ENCODE measurements around the gene DNAJB4.
A peak's percentile ranks its signal among the peaks of the same experiment; 100 is the strongest.

DNAJB4 gene

GRCh38 chr1:77975386-77975785 lies 29.4 kb upstream of the DNAJB4 start:
- peaks cover 35% of the 10 kb centered on the region for H3K36me3 ChIP-seq (replicated peaks; ENCODE audit: low read depth, low read length)

GRCh38 chr1:77975907-77976306 lies 28.8 kb upstream of the DNAJB4 start:
- Histone ChIP-seq H3K27ac (ENCODE audit: low read length) (no peak overlapping the region), H3K9ac (ENCODE audit: low read length) (peak overlapping the region; percentile 28; the same call in 1 of the 2 replicates), H3K27me3 (ENCODE audit: low read depth, low read length) (no peaks in the 10 kb centered on the region), H3K79me2 (ENCODE audit: low read length) (peaks cover 97% of the 10 kb centered on the region), H3K4me1 (ENCODE audit: low read length) (peaks cover 31% of the 10 kb centered on the region), H2AFZ (ENCODE audit: low read depth, low read length) (no peak overlapping the region), H3K4me2 (ENCODE audit: low read length) (peak overlapping the region; percentile 64), H4K20me1 (ENCODE audit: insufficient read depth, low read length) (peaks cover 70% of the 10 kb centered on the region), H3K4me3 (ENCODE audit: low read length) (peak overlapping the region; percentile 90), H3K9me3 (ENCODE audit: insufficient read depth, low read length) (no peaks in the 10 kb centered on the region), H3K36me3 (replicated peaks; ENCODE audit: low read depth, low read length) (peaks cover 35% of the 10 kb centered on the region)
- TF ChIP-seq EZH2phosphoT487 (IDR thresholded peaks at IDR 0.05; ENCODE audit: low read depth) (no peak), CTCF (IDR thresholded peaks at IDR 0.05; ENCODE audit: low read depth, low read length) (no peak)

More at GRCh38 chr1:77975386-77975785, 29.4 kb upstream of the DNAJB4 start:
- TF ChIP-seq EZH2phosphoT487 (IDR thresholded peaks at IDR 0.05; ENCODE audit: low read depth) (no peak), CTCF (IDR thresholded peaks at IDR 0.05; ENCODE audit: low read depth, low read length) (no peak)
- Histone ChIP-seq H3K79me2 (ENCODE audit: low read length) (peaks cover 97% of the 10 kb centered on the region), H4K20me1 (ENCODE audit: insufficient read depth, low read length) (peaks cover 75% of the 10 kb centered on the region), H3K9ac (ENCODE audit: low read length) (no peak overlapping the region), H3K9me3 (ENCODE audit: insufficient read depth, low read length) (no peaks in the 10 kb centered on the region), H3K27ac (ENCODE audit: low read length) (no peak overlapping the region), H3K4me1 (ENCODE audit: low read length) (peaks cover 27% of the 10 kb centered on the region), H3K4me3 (ENCODE audit: low read length) (peak overlapping the region; percentile 90), H3K4me2 (ENCODE audit: low read length) (peak overlapping the region; percentile 64), H2AFZ (ENCODE audit: low read depth, low read length) (no peak overlapping the region), H3K27me3 (ENCODE audit: low read depth, low read length) (no peaks in the 10 kb centered on the region)

GRCh38 chr1:77976433-77977076 lies 28.2 kb upstream of the DNAJB4 start:
- peaks cover 35% of the 10 kb centered on the region for H3K36me3 ChIP-seq (replicated peaks; ENCODE audit: low read depth, low read length)
- H2AFZ ChIP-seq (ENCODE audit: low read depth, low read length), result no peak overlapping the region
- peaks cover 31% of the 10 kb centered on the region for H3K4me1 ChIP-seq (ENCODE audit: low read length)
- peak overlapping the region; percentile 64 for H3K4me2 ChIP-seq (ENCODE audit: low read length)
- H4K20me1 ChIP-seq (ENCODE audit: insufficient read depth, low read length), result peaks cover 63% of the 10 kb centered on the region
- H3K79me2 ChIP-seq (ENCODE audit: low read length), result peaks cover 97% of the 10 kb centered on the region
- no peaks in the 10 kb centered on the region for H3K9me3 ChIP-seq (ENCODE audit: insufficient read depth, low read length)
- no peak overlapping the region for H3K27ac ChIP-seq (ENCODE audit: low read length)
- peak overlapping the region; percentile 93 for H3K9ac ChIP-seq (ENCODE audit: low read length)
- no peak for TF ChIP-seq EZH2phosphoT487 (IDR thresholded peaks at IDR 0.05; ENCODE audit: low read depth)
- TF ChIP-seq CTCF (IDR thresholded peaks at IDR 0.05; ENCODE audit: low read depth, low read length), result no peak
- no peaks in the 10 kb centered on the region for H3K27me3 ChIP-seq (ENCODE audit: low read depth, low read length)
- peak overlapping the region; percentile 90 for H3K4me3 ChIP-seq (ENCODE audit: low read length)

- Histone ChIP-seq H2AFZ (ENCODE audit: low read depth, low read length) (no peak overlapping the region), H3K79me2 (ENCODE audit: low read length) (peaks cover 88% of the 10 kb centered on the region), H3K9me3 (ENCODE audit: insufficient read depth, low read length) (no peaks in the 10 kb centered on the region), H3K4me3 (ENCODE audit: low read length) (peak overlapping the region; percentile 90), H3K9ac (ENCODE audit: low read length) (peak overlapping the region; percentile 93), H3K4me2 (ENCODE audit: low read length) (peak overlapping the region; percentile 64), H3K4me1 (ENCODE audit: low read length) (peaks cover 31% of the 10 kb centered on the region), H3K27ac (ENCODE audit: low read length) (peak overlapping the region; percentile 98), H3K27me3 (ENCODE audit: low read depth, low read length) (no peaks in the 10 kb centered on the region), H3K36me3 (replicated peaks; ENCODE audit: low read depth, low read length) (peaks cover 32% of the 10 kb centered on the region), H4K20me1 (ENCODE audit: insufficient read depth, low read length) (peaks cover 49% of the 10 kb centered on the region)
- TF ChIP-seq EZH2phosphoT487 (IDR thresholded peaks at IDR 0.05; ENCODE audit: low read depth) (no peak), CTCF (IDR thresholded peaks at IDR 0.05; ENCODE audit: low read depth, low read length) (no peak)
These were observed 26.8 kb upstream of the DNAJB4 start for GRCh38 chr1:77977989-77978292.
